ENCODE data around the gene FOXP3. TPM values are rescaled to one million over a fixed set of nuclear protein-coding genes. Genes with fewer than 3 reads are reported as not detected.

The FOXP3 gene
- total and polyA plus RNA-seq, 4 donors, result 0.32 TPM; not detected in 3

Other genes starting within 250 kb of the FOXP3 start
- 10 to 100 TPM; 67.7 to 70.6 TPM for gene TFE3, start 221.4 kb downstream of the FOXP3 start, total RNA-seq
- gene TFE3, start 221.4 kb downstream of the FOXP3 start, polyA plus RNA-seq, result 10 to 100 TPM; 23.4 to 47.0 TPM
- 1 to 10 TPM; 5.1 to 7.6 TPM for gene CCDC120, start 205.7 kb downstream of the FOXP3 start, total RNA-seq
- gene CCDC120, start 205.7 kb downstream of the FOXP3 start, polyA plus RNA-seq, result 1 to 10 TPM; 4.3 to 6.4 TPM
- gene PRAF2, start 190.7 kb downstream of the FOXP3 start, total RNA-seq, result 10 to 100 TPM; 37.7 to 40.2 TPM
- 10 to 100 TPM; 30.8 to 54.3 TPM for gene PRAF2, start 190.7 kb downstream of the FOXP3 start, polyA plus RNA-seq
- gene WDR45, start 184.8 kb downstream of the FOXP3 start, total RNA-seq, result 10 to 100 TPM; 66.1 to 84.4 TPM
- 100 to 1,000 TPM in 1 of 2 donors, 10 to 100 TPM in 1; 73.0 to 236 TPM for gene WDR45, start 184.8 kb downstream of the FOXP3 start, polyA plus RNA-seq
- 10 to 100 TPM; 15.8 to 20.4 TPM for gene GPKOW, start 141.0 kb downstream of the FOXP3 start, total RNA-seq
- gene GPKOW, start 141.0 kb downstream of the FOXP3 start, polyA plus RNA-seq, result 10 to 100 TPM; 14.3 to 22.8 TPM
- 1 to 10 TPM; 2.7 to 2.8 TPM for gene MAGIX, start 102.0 kb downstream of the FOXP3 start, total RNA-seq
- 1 to 10 TPM; 1.9 to 4.9 TPM for gene MAGIX, start 102.0 kb downstream of the FOXP3 start, polyA plus RNA-seq
- gene PLP2, start 92.8 kb downstream of the FOXP3 start, total RNA-seq, result 100 to 1,000 TPM; 159 to 201 TPM
- gene PLP2, start 92.8 kb downstream of the FOXP3 start, polyA plus RNA-seq, result 100 to 1,000 TPM; 203 to 337 TPM
- gene PRICKLE3, start 78.3 kb downstream of the FOXP3 start, total RNA-seq, result 10 to 100 TPM; 11.9 to 13.3 TPM
- 1 to 10 TPM; 2.8 to 7.2 TPM for gene PRICKLE3, start 78.3 kb downstream of the FOXP3 start, polyA plus RNA-seq
- 1 to 10 TPM; 2.4 to 4.5 TPM for gene SYP, start 64.5 kb downstream of the FOXP3 start, total RNA-seq
- gene SYP, start 64.5 kb downstream of the FOXP3 start, polyA plus RNA-seq, result 1 to 10 TPM; 3.0 to 5.3 TPM
- gene CACNA1F, start 31.4 kb downstream of the FOXP3 start, total RNA-seq, result under 1 TPM; 0.06 to 0.42 TPM
- gene CACNA1F, start 31.4 kb downstream of the FOXP3 start, polyA plus RNA-seq, result under 1 TPM; 0.03 to 0.38 TPM
- 10 to 100 TPM; 11.6 to 12.5 TPM for gene CCDC22, start 29.2 kb downstream of the FOXP3 start, total RNA-seq
- gene CCDC22, start 29.2 kb downstream of the FOXP3 start, polyA plus RNA-seq, result 10 to 100 TPM in 1 of 2 donors, 1 to 10 TPM in 1; 5.3 to 17.2 TPM
- 1 to 10 TPM; 7.9 to 9.2 TPM for gene PPP1R3F, start 5.1 kb upstream of the FOXP3 start, total RNA-seq
- 1 to 10 TPM; 1.9 to 6.3 TPM for gene PPP1R3F, start 5.1 kb upstream of the FOXP3 start, polyA plus RNA-seq
- not detected for gene GAGE10, start 38.9 kb upstream of the FOXP3 start, total RNA-seq
- gene GAGE10, start 38.9 kb upstream of the FOXP3 start, polyA plus RNA-seq, result not detected
- gene GAGE12J, start 57.3 kb upstream of the FOXP3 start, total RNA-seq, result not detected
- gene GAGE12J, start 57.3 kb upstream of the FOXP3 start, polyA plus RNA-seq, result not detected
- not detected for gene GAGE13, start 66.9 kb upstream of the FOXP3 start, total RNA-seq
- not detected for gene GAGE13, start 66.9 kb upstream of the FOXP3 start, polyA plus RNA-seq

Data from aorta (tissue), 4 donors.